Adrenal gland (tissue), 5 donors: Measurements from ENCODE around the gene APOA5.

Source experiments
- CTCF ChIP-seq, 6 experiments: fragments of 450-650 bp in 4 of 6; fragments of 200-600 bp in 2 of 6; sonication (generic) in 1 of 6; IDR thresholded peaks; 1 replicate in 5 of 6; 2 replicates in 1 of 6; pipeline versions ENCODE4 v1.5.1 to v1.8.0; 2016 to 2021; ENCODE audit warnings: antibody characterized with exemption in 6 of 6, mild to moderate bottlenecking in 2 of 6, moderate library complexity in 1 of 6
- POLR2A ChIP-seq, 2 donors: fragments of 450-650 bp; IDR thresholded peaks; one replicate each; pipeline ENCODE4 v1.6.1; 2017; ENCODE audit warnings: antibody characterized with exemption in 2 of 2, mild to moderate bottlenecking in 2 of 2, moderate library complexity in 1 of 2
- donor health status: DM: no; HTN: no; CAD: no.

- TF ChIP-seq CTCF (IDR thresholded peaks at IDR 0.05) (no peak), POLR2A (IDR thresholded peaks at IDR 0.05) (no peak)
Measured at GRCh38 chr11:116775975-116776374, 15.7 kb downstream of the APOA5 start.
